Caco-2 (cell line): ENCODE results near the gene CEP250. TPM values are rescaled to one million over a fixed set of nuclear protein-coding genes. Genes with fewer than 3 reads are reported as not detected.

Experiments
- BruUV-seq: library from RNA; stranded (reverse); fragments of 400-500 nt; replicated peaks from 2 replicates; lab custom pipeline; 2021; lab: Mats Ljungman, UMichigan
- CTCF ChIA-PET: fragments of 300-600 bp; sonication (Branson Sonifier 250); formaldehyde crosslinking; loops from one replicate; lab custom pipeline; 2022; ENCODE audit warnings: antibody characterized with exemption; lab: Charles Lee
- POLR2A ChIA-PET: fragments of 300-600 bp; sonication (Branson Sonifier 250); formaldehyde crosslinking; loops from one replicate; lab custom pipeline; 2022; ENCODE audit warnings: antibody characterized with exemption; lab: Charles Lee
- DNase-seq, 2 experiments: peaks; one replicate each; pipeline versions ENCODE4 v3.0.0 to v3.0.0-alpha.2; 2020 to 2022
- H3K27me3 ChIP-seq: replicated peaks from 2 replicates; pipeline ENCODE4 v1.6.0; 2011; ENCODE audit warnings: low read length; ENCODE audit not compliant: control insufficient read depth, insufficient read depth
- H3K36me3 ChIP-seq: 2 replicates; pipeline ENCODE4 v1.5.1; 2011; ENCODE audit warnings: low read length; ENCODE audit not compliant: control insufficient read depth, insufficient read depth
- H3K4me1 ChIP-seq: fragments of 250-450 bp; sonication (Bioruptor Pico); 2 replicates; pipeline ENCODE4 v1.5.1; 2020; ENCODE audit warnings: mild to moderate bottlenecking
- H3K4me3 ChIP-seq: 2 replicates; pipeline ENCODE4 v1.5.1; 2011; ENCODE audit warnings: low read depth, mild to moderate bottlenecking, control low read depth, low read length
- H3K9me3 ChIP-seq: fragments of 250-450 bp; sonication (Bioruptor Pico); 2 replicates; pipeline ENCODE4 v1.5.1; 2020; ENCODE audit warnings: mild to moderate bottlenecking, moderate library complexity
- H3K27ac Mint-ChIP-seq: one replicate; pipeline ENCODE4 v1.8.0; 2022; ENCODE audit warnings: mixed read lengths; ENCODE audit not compliant: unreplicated experiment
- H3K27me3 Mint-ChIP-seq: one replicate; pipeline ENCODE4 v1.8.0; 2022; ENCODE audit warnings: mixed read lengths; ENCODE audit not compliant: insufficient read depth, unreplicated experiment
- H3K36me3 Mint-ChIP-seq: one replicate; pipeline ENCODE4 v1.8.0; 2022; ENCODE audit warnings: mild to moderate bottlenecking, mixed read lengths; ENCODE audit not compliant: insufficient read depth, unreplicated experiment
- H3K4me1 Mint-ChIP-seq: one replicate; pipeline ENCODE4 v1.8.0; 2022; ENCODE audit warnings: low read depth, mixed read lengths; ENCODE audit not compliant: unreplicated experiment
- H3K4me3 Mint-ChIP-seq: one replicate; pipeline ENCODE4 v1.8.0; 2022; ENCODE audit warnings: mild to moderate bottlenecking, moderate library complexity, mixed read lengths; ENCODE audit not compliant: unreplicated experiment
- H3K9me3 Mint-ChIP-seq: one replicate; pipeline ENCODE4 v1.8.0; 2022; ENCODE audit warnings: mixed read lengths; ENCODE audit not compliant: unreplicated experiment
- intact Hi-C: fragments of 100-400 bp; cut with micrococcal nuclease; formaldehyde crosslinking; loops from one replicate; pipeline ENCODE4 v1.10.0; 2022; ENCODE audit not compliant: unreplicated experiment
- total RNA-seq: library from RNA; stranded (reverse); gene quantifications from 2 replicates; pipeline ENCODE4 v1.2.3, GENCODE V29; 2022
- TF ChIP-seq, protein P1 (sequence below), 2 experiments: fragments of 200-600 bp in 1 of 2; IDR thresholded peaks; 1 replicate in 1 of 2; 2 replicates in 1 of 2; pipeline versions ENCODE4 v1.5.1 to v1.8.0; 2011 to 2022; ENCODE audit warnings: antibody characterized with exemption in 1 of 2, control low read depth in 1 of 2, inconsistent platforms in 1 of 2, low read depth in 1 of 2, low read length in 1 of 2, mild to moderate bottlenecking in 1 of 2, moderate library complexity in 1 of 2; ENCODE audit not compliant: insufficient read depth in 1 of 2, severe bottlenecking in 1 of 2, unreplicated experiment in 1 of 2

CEP250 gene
- total RNA-seq, 1 experiment from 2014 or later = 137 TPM

DNA sequence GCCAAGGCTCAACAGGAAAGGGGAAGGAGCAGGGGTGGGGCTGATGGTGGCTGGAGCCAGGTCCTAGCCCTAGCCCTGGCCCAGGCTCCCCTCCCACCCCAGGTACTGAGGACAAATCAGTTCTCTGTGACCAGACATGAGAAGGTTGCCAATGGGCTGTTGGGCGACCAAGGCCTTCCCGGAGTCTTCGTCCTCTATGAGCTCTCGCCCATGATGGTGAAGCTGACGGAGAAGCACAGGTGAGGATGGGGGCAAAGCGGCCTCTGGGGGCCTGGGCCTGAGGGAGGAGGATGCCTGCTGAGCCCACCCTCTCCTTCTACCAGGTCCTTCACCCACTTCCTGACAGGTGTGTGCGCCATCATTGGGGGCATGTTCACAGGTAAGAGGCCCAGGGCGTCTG lies 101.5 kb downstream of the CEP250 start:
- Mint-ChIP-seq H3K36me3 (peaks cover 26% of the 10 kb centered on the region), H3K27ac (no peak overlapping the region), H3K9me3 (no peaks in the 10 kb centered on the region), H3K27me3 (no peaks in the 10 kb centered on the region), H3K4me1 (peaks cover 4% of the 10 kb centered on the region), H3K4me3 (no peak overlapping the region)
- BruUV-seq = TSS peak; percentile 38
- Histone ChIP-seq H3K9me3 (no peaks in the 10 kb centered on the region), H3K4me1 (no peaks in the 10 kb centered on the region), H3K4me3 (no peak overlapping the region), H3K27me3 (no peaks in the 10 kb centered on the region), H3K36me3 (peaks cover 10% of the 10 kb centered on the region)
- TF ChIP-seq, protein P1, sequence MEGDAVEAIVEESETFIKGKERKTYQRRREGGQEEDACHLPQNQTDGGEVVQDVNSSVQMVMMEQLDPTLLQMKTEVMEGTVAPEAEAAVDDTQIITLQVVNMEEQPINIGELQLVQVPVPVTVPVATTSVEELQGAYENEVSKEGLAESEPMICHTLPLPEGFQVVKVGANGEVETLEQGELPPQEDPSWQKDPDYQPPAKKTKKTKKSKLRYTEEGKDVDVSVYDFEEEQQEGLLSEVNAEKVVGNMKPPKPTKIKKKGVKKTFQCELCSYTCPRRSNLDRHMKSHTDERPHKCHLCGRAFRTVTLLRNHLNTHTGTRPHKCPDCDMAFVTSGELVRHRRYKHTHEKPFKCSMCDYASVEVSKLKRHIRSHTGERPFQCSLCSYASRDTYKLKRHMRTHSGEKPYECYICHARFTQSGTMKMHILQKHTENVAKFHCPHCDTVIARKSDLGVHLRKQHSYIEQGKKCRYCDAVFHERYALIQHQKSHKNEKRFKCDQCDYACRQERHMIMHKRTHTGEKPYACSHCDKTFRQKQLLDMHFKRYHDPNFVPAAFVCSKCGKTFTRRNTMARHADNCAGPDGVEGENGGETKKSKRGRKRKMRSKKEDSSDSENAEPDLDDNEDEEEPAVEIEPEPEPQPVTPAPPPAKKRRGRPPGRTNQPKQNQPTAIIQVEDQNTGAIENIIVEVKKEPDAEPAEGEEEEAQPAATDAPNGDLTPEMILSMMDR (IDR thresholded peaks at IDR 0.05; ENCODE audit: insufficient read depth in 1 of 2, low read depth in 1 of 2, low read length in 1 of 2, severe bottlenecking in 1 of 2, unreplicated experiment in 1 of 2) = no peak
- POLR2A ChIA-PET = no interaction called here
- CTCF ChIA-PET = interaction anchor here (0.6 kb wide), 1 partner anchor 59 kb away, joined by 3 read pairs; the partner anchor contains the start of gene SPAG4
- peak in 1 of 2 experiments; percentile 44 for DNase-seq
- intact Hi-C loops = no loop called here

DNA sequence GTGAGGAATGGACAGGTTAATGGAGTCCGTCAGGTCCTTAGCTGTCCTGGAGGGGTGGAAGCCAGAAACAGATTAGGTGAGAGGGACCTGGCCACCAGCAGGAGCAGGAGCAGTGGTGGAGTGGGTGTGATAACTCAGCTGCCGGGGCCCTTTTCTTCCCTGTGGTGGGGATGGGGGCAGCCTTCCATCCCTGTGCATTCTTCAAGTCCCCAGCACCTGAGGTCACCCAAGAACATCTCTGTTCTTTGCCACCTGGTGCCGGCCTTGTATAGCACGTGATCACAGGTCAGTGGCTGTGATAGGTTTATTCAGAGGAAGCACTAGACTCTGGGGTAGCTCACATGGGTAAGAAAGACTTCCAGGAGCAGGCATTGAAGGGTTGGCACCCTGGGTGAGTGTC lies 103.1 kb downstream of the CEP250 start:
- ChIA-PET CTCF (interaction anchor here (0.7 kb wide), 1 partner anchor 61 kb away, joined by 4 read pairs; no protein-coding TSS in a partner anchor), POLR2A (no interaction called here)
- H3K9me3 ChIP-seq = no peaks in the 10 kb centered on the region
- H3K9me3 Mint-ChIP-seq = no peaks in the 10 kb centered on the region
- no peaks in the 10 kb centered on the region for H3K27me3 Mint-ChIP-seq
- peaks cover 27% of the 10 kb centered on the region for H3K36me3 Mint-ChIP-seq
- TF ChIP-seq, protein P1 (IDR thresholded peaks at IDR 0.05; ENCODE audit: insufficient read depth in 1 of 2, low read depth in 1 of 2, low read length in 1 of 2, severe bottlenecking in 1 of 2, unreplicated experiment in 1 of 2) = no peak
- H3K4me3 ChIP-seq = no peak overlapping the region
- peaks cover 4% of the 10 kb centered on the region for H3K4me1 Mint-ChIP-seq
- DNase-seq = peak in 1 of 2 experiments; percentile 32
- H3K27me3 ChIP-seq = no peaks in the 10 kb centered on the region
- no peak overlapping the region for H3K27ac Mint-ChIP-seq
- H3K4me1 ChIP-seq = no peaks in the 10 kb centered on the region
- no TSS peak for BruUV-seq
- no peak overlapping the region for H3K4me3 Mint-ChIP-seq
- H3K36me3 ChIP-seq = peaks cover 9% of the 10 kb centered on the region
- intact Hi-C loops = no loop called here

DNA sequence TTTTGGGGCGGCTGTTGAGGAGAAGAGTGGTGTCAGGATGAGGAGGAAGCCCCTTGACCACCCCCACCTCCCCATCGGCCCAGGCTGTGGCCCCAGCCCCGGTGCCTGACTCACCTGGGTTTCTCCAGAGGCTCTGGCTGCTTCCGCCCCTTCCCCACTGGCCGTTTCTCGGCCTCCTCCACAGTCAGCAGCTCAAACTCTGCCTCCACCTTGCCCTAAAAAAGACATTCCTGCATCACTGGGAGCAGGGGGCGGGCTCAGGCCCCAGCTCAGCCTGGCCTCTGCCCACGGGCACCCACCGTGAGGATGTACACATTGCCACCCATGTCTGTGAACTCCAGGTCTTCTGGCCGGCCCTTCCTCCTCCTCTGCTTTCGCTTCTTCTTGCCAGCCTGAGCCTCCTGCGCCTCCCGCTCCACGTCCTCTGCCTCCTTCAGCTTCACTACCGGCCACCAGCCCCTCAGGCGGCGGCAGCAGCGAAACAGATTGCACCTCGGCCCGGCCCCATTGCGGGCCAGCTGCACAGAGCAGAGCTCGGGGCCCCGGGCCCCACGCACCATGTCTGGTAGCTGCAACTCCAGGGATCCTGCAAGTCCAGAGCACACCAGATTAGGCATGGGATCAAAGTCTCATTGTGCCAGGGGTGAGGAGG lies 103.8 kb downstream of the CEP250 start:
- Histone ChIP-seq H3K4me3 (no peak overlapping the region), H3K4me1 (no peaks in the 10 kb centered on the region), H3K36me3 (peaks cover 6% of the 10 kb centered on the region; the same call in 1 of the 2 replicates), H3K27me3 (no peaks in the 10 kb centered on the region), H3K9me3 (no peaks in the 10 kb centered on the region)
- peaks cover 4% of the 10 kb centered on the region for H3K4me1 Mint-ChIP-seq
- DNase-seq = peak in 1 of 2 experiments; percentile 40
- POLR2A ChIA-PET = no interaction called here
- H3K36me3 Mint-ChIP-seq = peaks cover 27% of the 10 kb centered on the region
- no peaks in the 10 kb centered on the region for H3K27me3 Mint-ChIP-seq
- BruUV-seq = no TSS peak
- intact Hi-C loops = no loop called here
- TF ChIP-seq, protein P1 (IDR thresholded peaks at IDR 0.05; ENCODE audit: insufficient read depth in 1 of 2, low read depth in 1 of 2, low read length in 1 of 2, severe bottlenecking in 1 of 2, unreplicated experiment in 1 of 2) = no peak
- H3K27ac Mint-ChIP-seq = no peak overlapping the region
- no peaks in the 10 kb centered on the region for H3K9me3 Mint-ChIP-seq
- CTCF ChIA-PET = interaction anchor here (0.7 kb wide), 1 partner anchor 60 kb away, joined by 4 read pairs; no protein-coding TSS in a partner anchor
- H3K4me3 Mint-ChIP-seq = no peak overlapping the region
